ENCODE data around the gene PRMT1. TPM values are rescaled to one million over a fixed set of nuclear protein-coding genes. Genes with fewer than 3 reads are reported as not detected.

The PRMT1 gene
- total RNA-seq, 2 donors from 2014 or later = 142 to 300 TPM

DNA sequence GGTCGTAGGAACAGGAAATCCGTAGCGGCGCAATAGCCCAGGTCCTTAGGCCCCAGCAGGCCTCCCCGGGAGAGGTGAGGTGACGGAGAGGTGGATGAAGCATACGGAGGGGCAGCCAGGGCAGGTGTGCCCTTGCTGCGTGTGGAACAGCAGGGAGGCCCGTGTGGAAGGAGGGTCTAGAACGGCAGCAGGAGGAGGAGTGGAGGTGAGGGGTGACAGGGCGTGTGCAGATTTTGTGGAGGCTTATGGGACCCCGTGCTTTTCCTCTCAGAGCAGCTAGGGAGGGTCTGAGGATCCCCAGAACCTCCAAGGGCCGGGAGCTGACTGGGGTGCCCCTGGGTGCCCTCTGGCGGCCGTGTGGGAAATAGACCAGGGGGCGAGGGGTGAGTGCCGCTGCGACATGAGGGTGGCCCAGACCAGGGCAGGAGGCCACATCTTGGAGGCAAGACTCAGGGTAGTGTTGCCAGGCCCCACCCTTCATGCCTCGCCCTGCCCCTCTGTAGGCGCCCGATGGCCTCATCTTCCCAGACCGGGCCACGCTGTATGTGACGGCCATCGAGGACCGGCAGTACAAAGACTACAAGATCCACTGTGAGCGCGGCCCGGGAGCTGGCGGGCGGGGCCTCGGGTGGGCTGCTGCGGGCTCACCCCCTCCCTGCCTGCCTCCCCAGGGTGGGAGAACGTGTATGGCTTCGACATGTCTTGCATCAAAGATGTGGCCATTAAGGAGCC is 7.3 kb downstream of the PRMT1 start:
- Histone ChIP-seq H3K27ac (no peak overlapping the region), H3K9me3 (no peaks in the 10 kb centered on the region), H3K4me3 (no peak overlapping the region), H3K36me3 (peaks cover 9 to 29% of the 10 kb centered on the region in 2 donors), H3K4me1 (replicated peaks) (peaks cover 8% of the 10 kb centered on the region), H3K27me3 (replicated peaks; ENCODE audit: insufficient read depth) (no peaks in the 10 kb centered on the region)
- 79% methylated on average over 28 of the region's 35 CpGs for WGBS
- intact Hi-C loops (cut with DNase I) = no loop called here
- TF ChIP-seq POLR2AphosphoS5 (IDR thresholded peaks at IDR 0.05) (no peak), POLR2A (IDR thresholded peaks at IDR 0.05) (no peak)
- TF ChIP-seq, protein P1, sequence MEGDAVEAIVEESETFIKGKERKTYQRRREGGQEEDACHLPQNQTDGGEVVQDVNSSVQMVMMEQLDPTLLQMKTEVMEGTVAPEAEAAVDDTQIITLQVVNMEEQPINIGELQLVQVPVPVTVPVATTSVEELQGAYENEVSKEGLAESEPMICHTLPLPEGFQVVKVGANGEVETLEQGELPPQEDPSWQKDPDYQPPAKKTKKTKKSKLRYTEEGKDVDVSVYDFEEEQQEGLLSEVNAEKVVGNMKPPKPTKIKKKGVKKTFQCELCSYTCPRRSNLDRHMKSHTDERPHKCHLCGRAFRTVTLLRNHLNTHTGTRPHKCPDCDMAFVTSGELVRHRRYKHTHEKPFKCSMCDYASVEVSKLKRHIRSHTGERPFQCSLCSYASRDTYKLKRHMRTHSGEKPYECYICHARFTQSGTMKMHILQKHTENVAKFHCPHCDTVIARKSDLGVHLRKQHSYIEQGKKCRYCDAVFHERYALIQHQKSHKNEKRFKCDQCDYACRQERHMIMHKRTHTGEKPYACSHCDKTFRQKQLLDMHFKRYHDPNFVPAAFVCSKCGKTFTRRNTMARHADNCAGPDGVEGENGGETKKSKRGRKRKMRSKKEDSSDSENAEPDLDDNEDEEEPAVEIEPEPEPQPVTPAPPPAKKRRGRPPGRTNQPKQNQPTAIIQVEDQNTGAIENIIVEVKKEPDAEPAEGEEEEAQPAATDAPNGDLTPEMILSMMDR (IDR thresholded peaks at IDR 0.05) = peak in 2 of 4 experiments; percentile 27 to 31
- no peak for DNase-seq (ENCODE audit: low spot score)

DNA sequence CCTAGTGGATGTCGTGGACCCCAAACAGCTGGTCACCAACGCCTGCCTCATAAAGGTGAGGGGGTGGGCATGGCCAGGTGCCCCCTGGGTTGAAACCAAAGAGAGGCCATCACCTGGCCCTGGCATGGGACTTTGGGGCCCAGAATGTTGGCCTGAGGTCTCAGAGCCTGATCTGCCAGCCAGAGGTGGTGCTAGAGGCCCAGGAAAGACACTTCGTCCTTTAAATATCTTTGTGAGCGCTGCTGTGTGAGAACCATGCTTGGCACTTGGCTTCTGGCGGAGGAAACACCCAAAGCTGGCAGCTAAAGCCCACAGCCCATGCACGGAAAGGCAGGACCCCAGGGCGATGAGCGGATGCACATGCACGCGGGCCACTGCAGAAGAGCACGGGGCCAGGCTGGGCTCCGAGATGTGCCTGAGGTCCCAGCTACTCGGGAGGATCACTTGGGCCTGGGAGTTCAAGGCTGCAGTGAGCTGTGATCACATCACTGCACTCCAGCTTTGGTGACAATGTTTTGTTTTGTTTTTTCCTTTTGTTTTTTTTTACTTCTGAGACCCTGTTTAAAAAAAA is 8.0 kb downstream of the PRMT1 start:
- intact Hi-C loops (cut with DNase I) = no loop called here
- Histone ChIP-seq H3K4me1 (replicated peaks) (peaks cover 5% of the 10 kb centered on the region), H3K36me3 (peaks cover 9 to 29% of the 10 kb centered on the region in 2 donors), H3K27ac (no peak overlapping the region), H3K4me3 (no peak overlapping the region), H3K9me3 (no peaks in the 10 kb centered on the region), H3K27me3 (replicated peaks; ENCODE audit: insufficient read depth) (no peaks in the 10 kb centered on the region)
- DNase-seq (ENCODE audit: low spot score) = no peak
- WGBS = 76% methylated on average over 13 of the region's 13 CpGs
- TF ChIP-seq POLR2A (IDR thresholded peaks at IDR 0.05) (no peak), POLR2AphosphoS5 (IDR thresholded peaks at IDR 0.05) (no peak)
- TF ChIP-seq, protein P1 (IDR thresholded peaks at IDR 0.05) = no peak

DNA sequence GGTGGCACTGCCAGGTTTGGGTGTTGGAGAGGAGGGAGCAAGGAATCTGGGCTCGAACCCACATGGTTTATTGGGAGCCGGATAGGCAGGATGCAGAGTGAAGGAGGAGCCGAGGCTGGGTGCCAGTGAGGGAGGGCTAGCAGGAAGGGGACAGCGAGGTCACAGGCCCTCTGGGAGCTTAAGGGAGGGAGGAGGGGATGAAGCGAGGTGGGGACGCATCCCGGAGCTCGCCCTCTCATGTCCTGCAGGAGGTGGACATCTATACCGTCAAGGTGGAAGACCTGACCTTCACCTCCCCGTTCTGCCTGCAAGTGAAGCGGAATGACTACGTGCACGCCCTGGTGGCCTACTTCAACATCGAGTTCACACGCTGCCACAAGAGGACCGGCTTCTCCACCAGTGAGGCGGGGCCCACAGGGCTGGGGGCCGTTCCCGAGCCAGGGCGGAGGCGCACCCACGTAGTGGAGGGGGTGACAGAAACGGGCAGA is 8.8 kb downstream of the PRMT1 start:
- intact Hi-C loops (cut with DNase I) = no loop called here
- Histone ChIP-seq H3K4me3 (no peak overlapping the region), H3K36me3 (peaks cover 9 to 29% of the 10 kb centered on the region in 2 donors), H3K27me3 (replicated peaks; ENCODE audit: insufficient read depth) (no peaks in the 10 kb centered on the region), H3K27ac (no peak overlapping the region), H3K9me3 (no peaks in the 10 kb centered on the region), H3K4me1 (replicated peaks) (no peaks in the 10 kb centered on the region)
- no peak for TF ChIP-seq POLR2A (IDR thresholded peaks at IDR 0.05)
- TF ChIP-seq, protein P1 (IDR thresholded peaks at IDR 0.05) = no peak
- TF ChIP-seq POLR2AphosphoS5 (IDR thresholded peaks at IDR 0.05) = no peak
- WGBS = 58% methylated on average over 23 of the region's 23 CpGs
- DNase-seq (ENCODE audit: low spot score) = no peak

DNA sequence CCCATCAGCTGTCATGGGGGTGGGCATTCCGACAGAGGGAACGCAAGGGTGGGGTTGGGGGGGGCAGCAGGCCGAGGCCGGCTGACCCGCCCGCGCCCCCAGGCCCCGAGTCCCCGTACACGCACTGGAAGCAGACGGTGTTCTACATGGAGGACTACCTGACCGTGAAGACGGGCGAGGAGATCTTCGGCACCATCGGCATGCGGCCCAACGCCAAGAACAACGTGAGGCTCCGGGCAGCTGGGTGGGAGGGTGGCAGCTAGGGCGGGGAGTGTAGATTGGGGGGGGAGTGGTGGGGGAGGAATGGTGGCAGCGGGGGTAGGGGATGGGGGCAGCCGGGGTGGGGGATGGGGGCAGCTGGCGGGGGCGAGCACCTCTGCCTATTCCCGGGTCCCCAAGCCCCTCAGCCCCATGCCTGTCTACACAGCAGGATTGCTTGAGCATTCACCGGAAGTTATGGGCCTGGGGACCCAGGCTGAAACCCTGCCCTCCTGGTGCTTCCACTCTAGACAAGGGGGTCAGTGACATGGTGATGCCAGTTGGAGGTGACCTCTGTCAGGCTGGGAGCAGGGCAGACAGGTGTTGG is 9.5 kb downstream of the PRMT1 start:
- Histone ChIP-seq H3K27me3 (replicated peaks; ENCODE audit: insufficient read depth) (no peaks in the 10 kb centered on the region), H3K9me3 (no peaks in the 10 kb centered on the region), H3K27ac (no peak overlapping the region), H3K4me3 (no peak overlapping the region), H3K36me3 (peaks cover 9 to 29% of the 10 kb centered on the region in 2 donors), H3K4me1 (replicated peaks) (no peaks in the 10 kb centered on the region)
- intact Hi-C loops (cut with DNase I) = no loop called here
- DNase-seq (ENCODE audit: low spot score) = no peak
- TF ChIP-seq POLR2A (IDR thresholded peaks at IDR 0.05) (no peak), POLR2AphosphoS5 (IDR thresholded peaks at IDR 0.05) (no peak)
- TF ChIP-seq, protein P1 (IDR thresholded peaks at IDR 0.05) = no peak
- 87% methylated on average over 21 of the region's 27 CpGs for WGBS
